Fibroblast of lung (primary cell): ENCODE data around the gene DSCAML1.

Source experiments
- EZH2 ChIP-seq: IDR thresholded peaks from 2 replicates; pipeline ENCODE4 v1.5.1; 2012; ENCODE audit warnings: low read length, control low read depth, mild to moderate bottlenecking; ENCODE audit errors: missing control alignments
- TF ChIP-seq, protein P1 (sequence below), 2 donors: IDR thresholded peaks in 1 of 2; conservative IDR thresholded peaks in 1 of 2; 1 replicate in 1 of 2; 2 replicates in 1 of 2; pipeline ENCODE4 v1.5.1; 2011 to 2012; ENCODE audit warnings: low read length in 2 of 2, control low read depth in 1 of 2, inconsistent platforms in 1 of 2, low read depth in 1 of 2, mild to moderate bottlenecking in 1 of 2

GRCh38 chr11:117490911-117491310 lies 306.1 kb downstream of the DSCAML1 start:
- TF ChIP-seq, protein P1, sequence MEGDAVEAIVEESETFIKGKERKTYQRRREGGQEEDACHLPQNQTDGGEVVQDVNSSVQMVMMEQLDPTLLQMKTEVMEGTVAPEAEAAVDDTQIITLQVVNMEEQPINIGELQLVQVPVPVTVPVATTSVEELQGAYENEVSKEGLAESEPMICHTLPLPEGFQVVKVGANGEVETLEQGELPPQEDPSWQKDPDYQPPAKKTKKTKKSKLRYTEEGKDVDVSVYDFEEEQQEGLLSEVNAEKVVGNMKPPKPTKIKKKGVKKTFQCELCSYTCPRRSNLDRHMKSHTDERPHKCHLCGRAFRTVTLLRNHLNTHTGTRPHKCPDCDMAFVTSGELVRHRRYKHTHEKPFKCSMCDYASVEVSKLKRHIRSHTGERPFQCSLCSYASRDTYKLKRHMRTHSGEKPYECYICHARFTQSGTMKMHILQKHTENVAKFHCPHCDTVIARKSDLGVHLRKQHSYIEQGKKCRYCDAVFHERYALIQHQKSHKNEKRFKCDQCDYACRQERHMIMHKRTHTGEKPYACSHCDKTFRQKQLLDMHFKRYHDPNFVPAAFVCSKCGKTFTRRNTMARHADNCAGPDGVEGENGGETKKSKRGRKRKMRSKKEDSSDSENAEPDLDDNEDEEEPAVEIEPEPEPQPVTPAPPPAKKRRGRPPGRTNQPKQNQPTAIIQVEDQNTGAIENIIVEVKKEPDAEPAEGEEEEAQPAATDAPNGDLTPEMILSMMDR (conservative IDR thresholded peaks at IDR 0.05 in 1 of 2, IDR thresholded peaks at IDR 0.05 in 1 of 2; ENCODE audit: low read depth in 1 of 2, low read length in 2 of 2), result no peak
- TF ChIP-seq EZH2, result no peak
